ENCODE measurements around the gene COL27A1. TPM values are rescaled to one million over a fixed set of nuclear protein-coding genes. Genes with fewer than 3 reads are reported as not detected.
A peak's percentile ranks its signal among the peaks of the same experiment; 100 is the strongest.

The COL27A1 gene
- total and polyA plus RNA-seq, 9 of the 15 experiments (the other 6 are each of a cell fraction or from before 2014, with no cell fraction given) = 0.07 TPM; not detected in 8

DNA sequence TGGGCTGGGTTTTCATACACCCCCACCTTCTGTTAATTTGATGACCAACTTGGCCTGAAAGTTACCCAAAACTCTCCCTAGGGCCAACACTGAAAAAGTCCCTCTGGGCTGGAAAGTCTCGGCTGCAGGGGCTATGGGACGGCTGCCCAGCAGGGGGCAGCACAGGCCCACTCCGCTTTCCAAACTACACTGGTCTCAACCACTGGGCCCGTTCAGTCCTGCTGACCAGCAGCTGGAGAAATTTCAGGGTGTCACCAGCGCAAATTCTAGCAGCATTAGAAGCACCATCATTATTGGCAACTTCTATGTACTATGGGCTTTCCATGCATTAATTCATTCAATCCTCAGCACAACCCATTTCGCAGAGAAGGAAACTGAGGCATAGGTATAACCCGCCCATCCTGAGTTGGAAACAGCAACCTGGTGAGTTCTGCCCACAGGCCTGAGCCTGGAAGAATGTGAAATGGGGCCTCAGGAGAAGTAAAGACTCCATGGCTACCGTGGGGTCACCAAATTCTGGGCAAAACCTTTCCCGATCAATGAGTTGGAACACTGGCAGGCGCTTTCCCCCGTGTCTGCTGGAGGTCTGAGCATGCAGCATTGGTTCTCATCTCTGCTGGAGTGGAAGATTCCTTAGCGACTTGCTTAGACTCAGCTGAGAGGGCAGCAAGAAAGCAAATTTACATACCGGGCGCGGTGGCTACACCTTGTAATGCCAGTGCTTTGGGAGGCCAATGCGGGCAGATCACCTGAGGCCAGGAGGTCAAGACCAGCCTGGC is 184.0 kb downstream of the COL27A1 start:
- intact Hi-C loops (cut with micrococcal nuclease) = loop anchor here (2.0 to 5.0 kb wide), 3 partner anchors 53 to 313 kb away; no protein-coding TSS in a partner anchor
- no peak overlapping the region for H2AFZ ChIP-seq (ENCODE audit: low read depth, low read length)
- H3K4me2 ChIP-seq (ENCODE audit: insufficient read depth, low read length) = no peak overlapping the region
- ATAC-seq = peak; percentile 84
- H3K9ac ChIP-seq (ENCODE audit: insufficient read depth in 1 of 2, low read depth in 2 of 2, low read length in 2 of 2) = no peak overlapping the region
- no peak overlapping the region for H3K4me3 ChIP-seq
- WGBS (ENCODE audit: insufficient coverage, low coverage, missing lambda C conversion rate) = 62% methylated on average over 16 of the region's 16 CpGs
- H3K27me3 ChIP-seq (ENCODE audit: control insufficient read depth in 2 of 2, insufficient read depth in 2 of 2, low read length in 2 of 2) = no peaks in the 10 kb centered on the region
- H3K36me3 ChIP-seq (ENCODE audit: control insufficient read depth, insufficient read depth, low read length) = peaks cover 6% of the 10 kb centered on the region; the same call in 2 of the 3 replicates
- no peak overlapping the region for H3K27ac ChIP-seq (ENCODE audit: extremely low read depth, low read depth, low read length)
- BruUV-seq (replicated peaks) = no TSS peak
- H3K9me3 ChIP-seq (replicated peaks; ENCODE audit: control insufficient read depth, insufficient read depth, low read depth, low read length) = no peaks in the 10 kb centered on the region
- peaks cover 7% of the 10 kb centered on the region; the same call in 1 of the 2 replicates for H4K20me1 ChIP-seq (replicated peaks; ENCODE audit: control insufficient read depth, insufficient read depth, low read length)
- CTCF ChIA-PET (ENCODE audit: low intra/inter-chr PET ratio) = interaction anchor here (0.6 kb wide), 1 partner anchor 66 kb away, joined by 3 read pairs; no protein-coding TSS in a partner anchor
- in situ Hi-C loops (cut with MboI) = no loop called here
- DNase-seq (ENCODE audit: extremely low read depth in 1 of 4, low spot score in 3 of 4) = peak; percentile 72 to 88 (median 86)
- H3K9me1 ChIP-seq (ENCODE audit: control insufficient read depth, insufficient read depth, low read length) = no peaks in the 10 kb centered on the region
- no peaks in the 10 kb centered on the region for H3K79me2 ChIP-seq (ENCODE audit: control insufficient read depth, insufficient read depth, low read length)
- FAIRE-seq = peak; percentile 93
- H3K4me1 ChIP-seq (replicated peaks in 1 of 2; ENCODE audit: control insufficient read depth in 2 of 2, insufficient read depth in 2 of 2, low read length in 2 of 2) = peaks cover 0 to 3% of the 10 kb centered on the region in 2 experiments; a peak in 1 of 5 replicates
- POLR2A ChIA-PET = interaction anchor here (0.7 to 1.6 kb wide), 2 partner anchors 10 to 13 kb away, joined by 3 to 5 read pairs; no protein-coding TSS in a partner anchor
- no peak for TF ChIP-seq CBFB (CRISPR knock-in tag; IDR thresholded peaks at IDR 0.05)
- TF ChIP-seq TCFL5 (CRISPR knock-in tag; conservative IDR thresholded peaks at IDR 0.05) = no peak
- TF ChIP-seq ZNF354B (CRISPR knock-in tag; IDR thresholded peaks at IDR 0.05) = no peak
- no peak for TF ChIP-seq TEAD1 (CRISPR knock-in tag; IDR thresholded peaks at IDR 0.05)
- TF ChIP-seq, protein P1, sequence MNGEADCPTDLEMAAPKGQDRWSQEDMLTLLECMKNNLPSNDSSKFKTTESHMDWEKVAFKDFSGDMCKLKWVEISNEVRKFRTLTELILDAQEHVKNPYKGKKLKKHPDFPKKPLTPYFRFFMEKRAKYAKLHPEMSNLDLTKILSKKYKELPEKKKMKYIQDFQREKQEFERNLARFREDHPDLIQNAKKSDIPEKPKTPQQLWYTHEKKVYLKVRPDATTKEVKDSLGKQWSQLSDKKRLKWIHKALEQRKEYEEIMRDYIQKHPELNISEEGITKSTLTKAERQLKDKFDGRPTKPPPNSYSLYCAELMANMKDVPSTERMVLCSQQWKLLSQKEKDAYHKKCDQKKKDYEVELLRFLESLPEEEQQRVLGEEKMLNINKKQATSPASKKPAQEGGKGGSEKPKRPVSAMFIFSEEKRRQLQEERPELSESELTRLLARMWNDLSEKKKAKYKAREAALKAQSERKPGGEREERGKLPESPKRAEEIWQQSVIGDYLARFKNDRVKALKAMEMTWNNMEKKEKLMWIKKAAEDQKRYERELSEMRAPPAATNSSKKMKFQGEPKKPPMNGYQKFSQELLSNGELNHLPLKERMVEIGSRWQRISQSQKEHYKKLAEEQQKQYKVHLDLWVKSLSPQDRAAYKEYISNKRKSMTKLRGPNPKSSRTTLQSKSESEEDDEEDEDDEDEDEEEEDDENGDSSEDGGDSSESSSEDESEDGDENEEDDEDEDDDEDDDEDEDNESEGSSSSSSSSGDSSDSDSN (IDR thresholded peaks at IDR 0.05; ENCODE audit: borderline replicate concordance in 1 of 2, low read depth in 2 of 2, low read length in 2 of 2) = no peak
- TF ChIP-seq KDM2B (CRISPR knock-in tag; IDR thresholded peaks at IDR 0.05) = no peak
- TF ChIP-seq, protein P2, sequence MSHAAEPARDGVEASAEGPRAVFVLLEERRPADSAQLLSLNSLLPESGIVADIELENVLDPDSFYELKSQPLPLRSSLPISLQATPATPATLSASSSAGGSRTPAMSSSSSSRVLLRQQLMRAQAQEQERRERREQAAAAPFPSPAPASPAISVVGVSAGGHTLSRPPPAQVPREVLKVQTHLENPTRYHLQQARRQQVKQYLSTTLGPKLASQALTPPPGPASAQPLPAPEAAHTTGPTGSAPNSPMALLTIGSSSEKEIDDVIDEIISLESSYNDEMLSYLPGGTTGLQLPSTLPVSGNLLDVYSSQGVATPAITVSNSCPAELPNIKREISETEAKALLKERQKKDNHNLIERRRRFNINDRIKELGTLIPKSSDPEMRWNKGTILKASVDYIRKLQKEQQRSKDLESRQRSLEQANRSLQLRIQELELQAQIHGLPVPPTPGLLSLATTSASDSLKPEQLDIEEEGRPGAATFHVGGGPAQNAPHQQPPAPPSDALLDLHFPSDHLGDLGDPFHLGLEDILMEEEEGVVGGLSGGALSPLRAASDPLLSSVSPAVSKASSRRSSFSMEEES (CRISPR knock-in tag; IDR thresholded peaks at IDR 0.05) = no peak
- no peak for TF ChIP-seq RUNX1 (IDR thresholded peaks at IDR 0.05; ENCODE audit: low read depth)
- TF ChIP-seq POLR2G (IDR thresholded peaks at IDR 0.05; ENCODE audit: low read depth, low read length) = peak; percentile 39; the same call in 1 of the 2 replicates
- no peak for TF ChIP-seq SAP30 (IDR thresholded peaks at IDR 0.05; ENCODE audit: borderline replicate concordance, insufficient read depth, low read depth, low read length, poor library complexity, severe bottlenecking)
- TF ChIP-seq CBX2 (IDR thresholded peaks at IDR 0.05; ENCODE audit: insufficient read depth, low read length, poor library complexity, severe bottlenecking) = no peak
- TF ChIP-seq, protein P3, sequence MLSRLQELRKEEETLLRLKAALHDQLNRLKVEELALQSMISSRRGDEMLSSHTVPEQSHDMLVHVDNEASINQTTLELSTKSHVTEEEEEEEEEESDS (CRISPR knock-in tag; IDR thresholded peaks at IDR 0.05) = no peak
- TF ChIP-seq FOXJ2 (tag; IDR thresholded peaks at IDR 0.05) = no peak
- no peak for TF ChIP-seq JUNB (CRISPR knock-in tag; conservative IDR thresholded peaks at IDR 0.05)

Data from K562 (cell line).